GM21515 (cell line): Measurements from ENCODE around the gene SHC3.

Experiments used
- ATAC-seq: cut with Tn5 transposase; IDR thresholded peaks from one replicate; pipeline ENCODE4 v1.9.1; 2021; ENCODE audit not compliant: unreplicated experiment

SHC3 gene

DNA sequence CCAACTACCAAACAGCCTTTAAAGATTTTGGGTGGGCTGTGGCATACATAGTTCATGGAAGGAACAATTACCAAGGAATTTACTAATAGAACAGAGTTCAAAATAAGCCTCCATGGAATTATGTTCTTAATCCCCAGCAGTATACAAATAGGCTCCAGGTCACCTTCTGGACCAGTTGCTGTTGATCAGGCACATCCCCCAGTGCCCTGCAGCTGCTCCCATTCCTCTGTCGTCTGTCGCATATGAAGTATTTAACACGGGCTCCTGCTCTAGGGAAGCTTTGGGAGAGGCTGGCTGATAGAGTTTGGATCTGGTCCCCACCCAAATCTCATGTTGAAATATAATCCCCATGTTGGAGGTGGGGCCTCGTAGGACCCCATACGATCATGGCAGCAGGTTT lies 17.8 kb downstream of the SHC3 start:
- ATAC-seq: no peak

DNA sequence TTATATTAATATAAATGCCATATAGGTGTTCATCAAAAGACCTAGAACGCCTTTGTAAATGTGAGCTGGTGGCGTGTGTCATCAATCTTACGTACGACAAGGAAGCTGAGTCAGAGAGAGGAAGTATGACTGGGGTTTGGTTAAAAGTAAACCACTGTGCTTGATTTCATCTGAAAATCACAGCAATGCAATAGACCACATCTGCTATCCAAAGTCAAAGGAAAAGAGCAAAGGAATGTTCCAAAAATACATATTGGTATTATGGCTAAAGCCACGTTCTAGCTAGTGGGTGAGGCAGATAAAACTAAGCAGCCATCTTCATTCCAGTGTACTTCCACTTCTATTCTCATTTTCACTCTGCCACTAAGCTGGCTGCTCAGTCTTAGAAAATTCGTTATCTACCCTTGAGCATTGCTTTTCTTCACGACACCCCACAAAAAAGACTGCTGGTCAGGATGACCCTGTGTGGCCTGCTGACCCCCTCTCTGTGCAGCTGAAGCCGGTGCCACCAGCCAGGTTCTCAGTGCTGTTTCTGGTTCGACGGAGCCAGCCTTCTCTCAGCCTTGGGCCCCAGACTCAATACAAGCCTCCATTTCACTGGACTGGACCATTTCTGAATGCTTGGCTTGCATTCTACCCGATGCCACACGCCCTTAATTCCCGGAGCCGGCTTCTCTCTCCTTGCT lies 23.8 kb downstream of the SHC3 start:
- no peak for ATAC-seq

DNA sequence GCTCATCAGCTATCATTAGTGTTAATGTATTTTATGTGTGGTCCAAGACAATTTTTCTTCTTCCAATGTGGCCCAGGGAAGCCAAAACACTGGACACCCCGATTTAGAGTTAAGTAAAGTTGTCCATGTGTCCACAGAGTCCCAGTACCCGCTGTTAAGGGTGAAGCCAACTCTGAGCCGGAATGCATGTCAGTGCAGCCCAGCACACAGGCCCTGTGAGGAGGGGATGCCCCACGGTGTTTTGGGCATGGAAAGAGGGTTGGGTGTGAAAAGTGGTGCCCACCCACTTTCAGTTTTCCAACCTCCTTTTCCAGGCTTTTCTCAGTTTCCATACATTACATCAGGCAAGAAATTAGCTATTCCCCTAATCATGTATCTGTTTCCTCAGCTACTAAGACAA lies 24.4 kb downstream of the SHC3 start:
- ATAC-seq: no peak

DNA sequence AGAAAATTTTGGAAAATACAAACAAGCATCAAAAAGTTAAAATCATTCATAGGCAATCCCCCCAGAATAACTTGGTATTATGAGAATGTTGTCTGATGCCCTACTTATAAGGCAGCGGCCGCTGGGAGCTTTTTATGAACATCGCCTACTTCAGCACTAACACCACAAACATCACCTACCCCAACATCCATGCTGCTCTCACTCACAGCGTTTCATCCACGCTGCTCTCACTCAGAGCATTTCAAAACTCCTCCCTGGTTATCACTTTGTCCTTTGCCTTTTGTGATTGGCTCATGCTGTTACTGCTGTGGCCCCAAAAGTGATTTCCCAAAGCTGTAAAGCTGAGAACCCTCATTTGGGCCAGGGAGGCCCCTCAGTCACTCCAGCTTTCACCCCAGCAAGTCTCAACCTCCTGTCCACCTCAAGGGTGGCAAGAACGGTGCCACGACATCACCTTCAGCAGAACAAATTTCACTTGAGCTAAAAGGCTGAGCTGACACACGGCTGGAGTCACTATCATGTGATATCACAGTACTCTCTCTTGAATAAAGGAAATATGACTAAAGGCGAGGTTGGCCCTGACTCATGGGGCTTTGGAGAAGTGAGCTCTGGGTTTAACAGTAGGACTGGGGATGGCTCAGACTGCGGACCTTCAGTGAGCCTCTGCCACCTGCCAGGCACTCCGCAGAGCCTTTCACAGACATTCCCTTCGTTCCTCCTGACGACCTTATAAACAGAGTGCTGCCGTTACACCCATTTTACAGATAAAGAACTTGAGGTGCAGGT lies 25.2 kb downstream of the SHC3 start:
- ATAC-seq: no peak

DNA sequence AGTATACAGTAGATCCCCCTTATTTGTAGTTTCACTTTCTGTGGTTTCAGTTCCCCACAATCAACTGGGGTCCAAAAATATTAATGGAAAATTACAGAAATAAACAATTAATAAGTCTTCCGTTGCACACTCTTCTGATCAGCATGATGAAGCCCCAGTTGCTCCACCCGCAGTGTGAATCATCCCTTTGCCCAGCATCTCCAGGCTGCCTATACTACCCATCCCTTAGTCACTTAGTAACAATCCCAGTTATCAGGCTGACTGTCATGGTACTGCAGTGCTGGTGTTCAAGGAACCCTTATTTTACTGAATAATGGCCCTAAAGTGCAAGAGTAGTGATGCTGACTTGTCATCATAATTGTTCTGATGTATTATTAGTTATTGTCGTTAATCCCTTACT lies 28.9 kb downstream of the SHC3 start:
- no peak for ATAC-seq

DNA sequence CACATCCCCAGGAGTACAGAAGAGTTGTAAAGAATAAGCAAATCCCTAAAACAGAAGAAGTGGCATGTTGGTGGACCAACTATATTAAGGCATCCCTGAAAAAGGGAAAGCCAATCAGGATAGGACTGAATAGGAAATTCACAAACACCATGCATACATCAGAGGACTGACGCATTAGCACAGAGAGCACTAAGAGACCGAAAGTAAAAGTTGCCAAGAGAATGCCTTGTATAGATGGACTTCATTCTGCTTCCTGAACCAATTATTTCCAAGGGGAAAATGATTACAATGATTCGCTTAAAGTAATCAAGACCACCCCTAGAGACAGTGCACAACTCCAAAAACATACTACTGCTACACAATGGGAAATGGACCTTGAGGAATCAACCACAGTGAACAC lies 33.5 kb downstream of the SHC3 start:
- no peak for ATAC-seq

DNA sequence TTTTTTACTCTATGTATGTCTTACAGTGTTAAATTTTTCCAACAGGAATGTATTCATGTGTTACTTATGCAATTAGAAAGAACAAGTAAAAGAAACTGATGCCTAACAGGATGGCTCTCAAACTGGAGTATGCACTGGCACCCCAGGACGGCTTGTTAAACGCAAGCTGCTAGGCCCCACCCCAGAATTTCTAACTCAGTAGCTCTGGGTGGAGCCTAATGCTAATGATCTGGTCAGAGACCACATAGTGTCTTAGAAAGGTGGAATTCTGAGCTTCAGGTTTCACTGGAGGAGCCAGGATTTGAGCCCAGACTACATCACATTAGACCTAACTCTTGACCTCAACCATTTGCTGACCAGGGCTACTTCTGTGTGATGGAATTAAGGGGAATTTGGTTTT lies 34.4 kb downstream of the SHC3 start:
- no peak for ATAC-seq

DNA sequence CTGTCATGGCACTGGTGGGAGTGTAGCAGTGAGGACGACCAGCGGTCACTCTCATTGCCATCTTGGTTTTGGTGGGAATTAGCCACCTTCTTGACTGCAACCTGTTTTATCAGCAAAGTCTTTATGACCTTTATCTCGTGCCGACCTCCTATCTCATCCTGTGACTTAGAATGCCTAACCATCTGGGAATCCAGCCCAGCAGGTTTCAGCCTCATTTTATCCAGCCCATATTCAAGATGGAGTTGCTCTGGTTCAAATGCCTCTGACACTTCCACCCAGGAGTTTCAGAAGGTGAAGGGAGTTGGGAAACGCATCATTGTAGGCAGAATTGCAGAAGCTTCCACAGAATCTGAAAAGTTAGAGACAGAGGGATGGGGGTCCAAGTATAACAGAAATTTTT lies 35.4 kb downstream of the SHC3 start:
- ATAC-seq: no peak

DNA sequence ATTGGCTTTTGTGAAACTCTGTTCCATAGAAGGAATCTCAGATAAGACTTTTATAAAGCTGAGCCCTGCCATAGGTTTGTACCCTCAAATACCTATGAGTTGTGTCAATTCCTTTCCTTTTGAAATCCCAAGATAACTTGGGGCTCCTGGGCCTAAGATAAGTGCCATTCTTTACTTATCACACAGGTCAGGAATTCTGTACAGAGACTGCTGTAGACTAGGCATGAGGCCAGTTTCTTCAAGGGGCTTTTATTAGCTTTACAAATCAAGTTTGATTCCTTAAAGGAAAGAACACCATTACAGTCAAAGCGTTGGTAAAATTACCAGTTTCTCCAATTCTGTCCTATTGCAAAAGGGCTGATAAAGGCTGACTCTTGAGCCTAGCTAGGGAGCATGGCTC lies 39.2 kb downstream of the SHC3 start:
- ATAC-seq: no peak

GRCh38 chr9:89138463-89139390 lies 39.9 kb downstream of the SHC3 start:
- no peak for ATAC-seq

DNA sequence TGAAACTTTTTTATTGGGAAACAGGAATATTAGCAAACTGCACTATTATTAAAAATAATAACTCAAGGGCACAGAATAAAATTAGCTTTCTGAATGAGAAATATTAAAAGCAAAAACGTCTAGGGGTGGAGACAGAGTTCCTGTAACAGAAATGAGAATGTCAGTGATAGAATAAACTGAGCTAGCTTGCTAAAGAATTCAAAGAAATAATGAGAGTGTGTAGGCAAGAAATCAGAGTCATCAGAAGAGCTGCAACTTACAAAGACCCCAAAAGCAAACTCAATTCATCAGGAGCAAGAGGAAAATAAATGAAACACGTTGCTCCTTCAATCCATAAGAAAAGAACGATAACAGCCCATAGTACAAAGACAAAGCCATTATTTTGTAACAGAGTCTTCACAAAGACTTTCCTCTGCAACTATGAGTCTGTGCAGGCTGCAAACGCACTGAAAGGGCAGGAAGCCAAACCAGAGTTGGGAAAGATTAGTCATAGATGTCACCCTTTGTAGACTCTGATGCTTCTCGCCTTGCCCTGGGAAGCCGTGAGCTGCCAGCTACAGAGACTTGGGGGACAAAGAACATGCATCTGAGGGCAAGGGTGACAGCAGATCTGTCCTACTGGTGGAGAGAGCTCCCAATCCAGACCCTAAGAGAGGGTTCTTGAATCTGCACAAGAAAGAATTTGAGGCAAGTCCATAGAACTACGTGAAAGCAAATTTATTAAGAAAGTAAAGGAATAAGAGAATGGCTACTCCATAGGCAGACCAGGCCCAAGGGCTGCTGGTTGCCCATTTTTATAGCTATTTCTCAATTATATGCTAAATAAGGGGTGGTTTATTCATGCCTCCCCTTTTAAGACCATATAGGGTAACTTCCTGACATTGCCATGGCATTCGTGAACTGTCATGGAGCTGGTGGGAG lies 40.8 kb downstream of the SHC3 start:
- no peak for ATAC-seq

DNA sequence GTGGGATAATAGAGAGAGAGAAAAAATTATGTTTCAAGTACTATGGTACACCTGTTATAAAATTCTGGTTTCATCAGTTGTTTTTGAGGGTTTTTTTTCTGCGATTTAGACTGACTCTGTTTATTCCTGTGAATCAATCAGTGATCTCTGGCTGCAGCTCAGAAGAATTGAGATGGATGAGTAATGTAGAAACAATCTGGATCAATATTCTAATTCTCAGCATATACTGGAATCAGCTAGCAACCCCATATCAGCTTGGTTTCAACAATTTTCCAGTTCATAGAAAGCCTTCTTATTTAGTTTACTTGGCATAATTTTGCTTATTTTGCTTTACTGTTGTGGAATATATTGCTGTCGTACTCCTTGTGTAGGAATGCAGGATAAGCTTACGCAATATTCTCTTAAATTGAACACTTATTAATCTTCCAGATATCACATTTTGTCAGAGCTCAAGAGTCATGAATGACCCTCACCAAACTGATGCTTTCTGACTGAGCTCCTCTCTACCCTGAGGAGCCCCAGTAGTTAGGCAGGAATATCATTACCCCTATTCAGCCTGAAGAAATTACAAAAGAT lies 42.9 kb downstream of the SHC3 start:
- no peak for ATAC-seq

- ATAC-seq: no peak
These were observed 43.9 kb downstream of the SHC3 start for GRCh38 chr9:89134709-89135108.

GRCh38 chr9:89122949-89123348 lies 55.7 kb downstream of the SHC3 start:
- ATAC-seq: no peak

DNA sequence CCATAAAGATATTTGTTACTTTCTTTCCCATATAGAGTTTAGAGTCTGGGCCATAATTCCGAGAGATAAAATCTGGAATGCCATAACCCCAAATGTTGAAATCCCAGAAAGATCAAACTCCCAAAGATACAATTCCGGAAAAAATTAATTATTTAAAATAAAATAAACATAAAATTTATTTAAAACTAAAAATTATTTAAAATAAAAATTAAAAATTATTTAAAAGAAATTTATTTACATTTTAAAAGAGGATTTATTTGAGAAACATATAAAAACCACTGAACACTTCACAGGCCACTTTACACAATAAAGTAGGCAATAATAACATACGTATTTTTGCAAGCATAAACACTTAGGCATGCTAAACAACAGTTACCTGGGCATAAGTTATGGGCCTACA lies 57.9 kb downstream of the SHC3 start:
- no peak for ATAC-seq

DNA sequence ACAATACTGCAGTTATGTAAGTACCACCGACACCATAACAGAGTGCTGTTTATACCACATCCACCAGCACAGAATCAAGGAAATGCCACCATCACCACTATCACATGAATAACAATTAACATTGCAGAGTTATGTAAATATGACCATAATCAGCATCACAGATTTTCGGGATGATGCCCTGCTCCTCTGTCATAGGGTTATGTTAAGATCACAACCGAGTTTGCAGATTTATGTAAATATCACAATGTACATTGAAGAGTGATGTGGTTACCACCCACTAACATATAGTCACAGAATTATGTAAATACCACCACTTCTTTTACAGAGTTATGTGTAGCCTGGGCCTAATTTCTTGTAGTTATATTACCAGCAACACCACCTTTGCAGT lies 61.8 kb downstream of the SHC3 start:
- ATAC-seq: no peak

- no peak for ATAC-seq
These were observed 62.4 kb downstream of the SHC3 start for GRCh38 chr9:89116064-89116804.

DNA sequence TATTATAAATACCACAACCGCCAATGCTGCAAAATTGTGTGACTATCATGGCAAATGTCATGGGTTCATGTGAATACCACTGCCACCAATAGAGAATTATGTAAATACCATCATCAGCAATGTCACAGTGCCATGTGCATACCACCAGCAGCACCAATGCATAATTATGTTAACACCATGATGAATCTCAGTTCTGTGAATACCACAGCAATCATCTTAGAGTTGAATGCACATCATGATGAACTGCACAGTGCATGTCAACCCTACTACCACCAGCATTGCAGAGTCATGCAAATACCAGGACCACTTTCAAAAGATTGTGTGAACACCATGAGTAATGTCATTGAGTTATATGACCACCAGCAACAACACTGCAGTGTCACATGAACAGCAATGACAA lies 63.2 kb downstream of the SHC3 start:
- ATAC-seq: no peak

- ATAC-seq: no peak
These were observed 63.9 kb downstream of the SHC3 start for GRCh38 chr9:89114741-89115140.

- no peak for ATAC-seq
These were observed 64.8 kb downstream of the SHC3 start for GRCh38 chr9:89113851-89114250.
